CD4-positive, alpha-beta T cell (primary cell): ENCODE measurements around the gene ANAPC4. TPM values are rescaled to one million over a fixed set of nuclear protein-coding genes. Genes with fewer than 3 reads are reported as not detected.

ENCODE experiments used
- ATAC-seq: fragments of 200-7000 bp; cut with Tn5 transposase; one replicate; pipeline ENCODE4 v1.10.0; 2022; ENCODE audit warnings: mild to moderate bottlenecking; ENCODE audit not compliant: poor library complexity
- CTCF ChIA-PET: fragments of 350-600 bp; sonication (Branson Sonifier 250); formaldehyde crosslinking; loops from one replicate; lab custom pipeline; 2021; ENCODE audit warnings: antibody characterized with exemption, inconsistent platforms; lab: Charles Lee
- POLR2A ChIA-PET: fragments of 350-600 bp; sonication (Branson Sonifier 250); formaldehyde crosslinking; loops from one replicate; lab custom pipeline; 2021; ENCODE audit warnings: antibody characterized with exemption, inconsistent platforms; lab: Charles Lee
- DNase-seq, 14 experiments: peaks; one replicate each; pipeline ENCODE4 v3.0.0-alpha.2; 2013 to 2020; ENCODE audit warnings: mixed read lengths in 2 of 14
- H3K27ac ChIP-seq, 2 donors: one replicate each; pipeline versions ENCODE4 v1.5.1 to v1.7.0; 2013; ENCODE audit warnings: low read length in 2 of 2, low read depth in 1 of 2, mild to moderate bottlenecking in 1 of 2
- H3K27me3 ChIP-seq, 2 experiments: 1 replicate in 1 of 2; 2 replicates in 1 of 2; pipeline versions ENCODE4 v1.6.1 to v1.7.0; 2013; ENCODE audit warnings: low read length in 2 of 2, control low read depth in 1 of 2, mild to moderate bottlenecking in 1 of 2, moderate library complexity in 1 of 2; ENCODE audit not compliant: insufficient read depth in 2 of 2, control insufficient read depth in 1 of 2
- H3K36me3 ChIP-seq: one replicate; pipeline ENCODE4 v1.6.1; 2013; ENCODE audit warnings: low read length, control low read depth; ENCODE audit not compliant: insufficient read depth
- H3K4me1 ChIP-seq: one replicate; pipeline ENCODE4 v1.6.1; 2013; ENCODE audit warnings: low read length, control low read depth; ENCODE audit not compliant: insufficient read depth
- H3K4me3 ChIP-seq: one replicate; pipeline ENCODE4 v1.5.1; 2013; ENCODE audit warnings: mild to moderate bottlenecking, low read length, moderate library complexity
- H3K9me3 ChIP-seq, 2 experiments: 1 replicate in 1 of 2; 2 replicates in 1 of 2; pipeline versions ENCODE4 v1.6.1 to v1.7.0; 2013; ENCODE audit warnings: low read length in 2 of 2, mild to moderate bottlenecking in 2 of 2, control low read depth in 1 of 2, moderate library complexity in 1 of 2; ENCODE audit not compliant: control insufficient read depth in 1 of 2, insufficient read depth in 1 of 2
- H3K27ac Mint-ChIP-seq: one replicate; pipeline ENCODE4 v1.8.0; 2020; ENCODE audit warnings: mixed read lengths
- H3K27me3 Mint-ChIP-seq: one replicate; pipeline ENCODE4 v1.8.0; 2021; ENCODE audit warnings: mixed read lengths
- H3K36me3 Mint-ChIP-seq: one replicate; pipeline ENCODE4 v1.8.0; 2021; ENCODE audit warnings: low read depth, mixed read lengths
- H3K4me1 Mint-ChIP-seq: one replicate; pipeline ENCODE4 v1.8.0; 2021; ENCODE audit warnings: low read depth, mixed read lengths
- H3K4me3 Mint-ChIP-seq: one replicate; pipeline ENCODE4 v1.8.0; 2020; ENCODE audit warnings: mild to moderate bottlenecking, mixed read lengths
- H3K9me3 Mint-ChIP-seq: one replicate; pipeline ENCODE4 v1.8.0; 2020; ENCODE audit warnings: mixed read lengths
- CTCF ChIP-seq: fragments of 200-600 bp; IDR thresholded peaks from one replicate; pipeline ENCODE4 v1.8.0; 2022; ENCODE audit warnings: antibody characterized with exemption, mild to moderate bottlenecking
- intact Hi-C, 2 experiments: fragments of 100-400 bp; cut with DNase I in 1 of 2; cut with micrococcal nuclease in 1 of 2; formaldehyde crosslinking; loops; one replicate each; pipeline versions ENCODE4 v1.15.1 to v1.9.0; 2023 to 2025; cut with DNase I, micrococcal nuclease
- total RNA-seq, 174 experiments: library from RNA in 2 of 174; stranded (reverse) in 2 of 174; gene quantifications; one replicate each; pipeline ENCODE4 v1.2.3 and lab custom pipeline; 2021 to 2026

ANAPC4 gene
- total RNA-seq, 2 experiments from 2014 or later = 24.4 to 26.0 TPM

- ChIA-PET CTCF (interaction anchor here (0.9 to 2.3 kb wide), 4 partner anchors 13 to 186 kb away, joined by 3 to 14 read pairs (median 3); partner anchors contain the start of gene ZCCHC4), POLR2A (interaction anchor here (0.7 to 1.4 kb wide), 3 partner anchors 16 to 46 kb away, joined by 3 to 8 read pairs (median 4); partner anchors contain the start of genes ANAPC4 and ZCCHC4)
- ATAC-seq = peak; percentile 39
- Histone ChIP-seq H3K9me3 (no peaks in the 10 kb centered on the region), H3K4me1 (peaks cover 12% of the 10 kb centered on the region), H3K27me3 (no peaks in the 10 kb centered on the region), H3K36me3 (peaks cover 22% of the 10 kb centered on the region), H3K27ac (peak overlapping the region in 1 of 2 donors; percentile 43), H3K4me3 (peak overlapping the region; percentile 44)
- intact Hi-C loops = no loop called here
- Mint-ChIP-seq H3K27me3 (no peaks in the 10 kb centered on the region), H3K27ac (peak overlapping the region; percentile 88), H3K36me3 (peaks cover 25% of the 10 kb centered on the region), H3K9me3 (no peaks in the 10 kb centered on the region), H3K4me1 (peaks cover 14% of the 10 kb centered on the region), H3K4me3 (peak overlapping the region; percentile 89)
- DNase-seq = peak in 2 of 14 experiments; percentile 22 to 42
- no peak for TF ChIP-seq CTCF
Observed at GRCh38 chr4:25330905-25331808, 45.9 kb upstream of the ANAPC4 start.

GRCh38 chr4:25343671-25344070, 33.4 kb upstream of the ANAPC4 start:
- Histone ChIP-seq H3K9me3 (no peaks in the 10 kb centered on the region), H3K27me3 (no peaks in the 10 kb centered on the region), H3K4me1 (no peaks in the 10 kb centered on the region), H3K27ac (no peak overlapping the region), H3K36me3 (peaks cover 10% of the 10 kb centered on the region), H3K4me3 (no peak overlapping the region)
- no peaks in the 10 kb centered on the region for H3K27me3 Mint-ChIP-seq
- H3K36me3 Mint-ChIP-seq = peaks cover 52% of the 10 kb centered on the region
- H3K4me1 Mint-ChIP-seq = no peaks in the 10 kb centered on the region
- H3K27ac Mint-ChIP-seq = no peak overlapping the region
- ChIA-PET POLR2A (no interaction called here), CTCF (no interaction called here)
- TF ChIP-seq CTCF = no peak
- DNase-seq (no peak), ATAC-seq (no peak)
- H3K4me3 Mint-ChIP-seq = no peak overlapping the region
- no peaks in the 10 kb centered on the region for H3K9me3 Mint-ChIP-seq
- intact Hi-C loops = no loop called here

GRCh38 chr4:25345744-25346143, 31.3 kb upstream of the ANAPC4 start:
- Histone ChIP-seq H3K4me1 (no peaks in the 10 kb centered on the region), H3K36me3 (peaks cover 10% of the 10 kb centered on the region), H3K4me3 (no peak overlapping the region), H3K27ac (no peak overlapping the region), H3K27me3 (no peaks in the 10 kb centered on the region), H3K9me3 (no peaks in the 10 kb centered on the region)
- H3K36me3 Mint-ChIP-seq = peaks cover 52% of the 10 kb centered on the region
- H3K9me3 Mint-ChIP-seq = no peaks in the 10 kb centered on the region
- no peak for ATAC-seq
- H3K27ac Mint-ChIP-seq = no peak overlapping the region
- no peak for DNase-seq
- CTCF ChIA-PET = interaction anchor here (0.7 to 2.1 kb wide), 2 partner anchors 33 to 277 kb away, joined by 3 to 6 read pairs; partner anchors contain the start of gene ZCCHC4
- no peaks in the 10 kb centered on the region for H3K4me1 Mint-ChIP-seq
- POLR2A ChIA-PET = no interaction called here
- TF ChIP-seq CTCF = no peak
- H3K4me3 Mint-ChIP-seq = no peak overlapping the region
- intact Hi-C loops = no loop called here
- H3K27me3 Mint-ChIP-seq = no peaks in the 10 kb centered on the region
